22Rv1 (cell line): ENCODE measurements around the gene NPPC.
"Not testable (repeated sequence)": the region's sequence is repeated elsewhere in the genome, so short reads cannot be mapped to it uniquely, and the experiment has no call there.

Experiments used
- H3K27ac ChIP-seq: fragments of 450-650 bp; 2 replicates; pipeline ENCODE4 v1.5.1; 2017
- ZFX ChIP-seq: fragments of 450-650 bp; IDR thresholded peaks from 2 replicates; pipeline ENCODE4 v1.6.1; 2017; ENCODE audit warnings: antibody characterized with exemption, borderline replicate concordance
- TF ChIP-seq, protein P1 (sequence below): fragments of 450-650 bp; IDR thresholded peaks from 2 replicates; pipeline ENCODE4 v1.5.1; 2017; ENCODE audit warnings: mild to moderate bottlenecking

The NPPC gene

GRCh38 chr2:231882646-231883045 lies 43.5 kb downstream of the NPPC start:
- TF ChIP-seq, protein P1, sequence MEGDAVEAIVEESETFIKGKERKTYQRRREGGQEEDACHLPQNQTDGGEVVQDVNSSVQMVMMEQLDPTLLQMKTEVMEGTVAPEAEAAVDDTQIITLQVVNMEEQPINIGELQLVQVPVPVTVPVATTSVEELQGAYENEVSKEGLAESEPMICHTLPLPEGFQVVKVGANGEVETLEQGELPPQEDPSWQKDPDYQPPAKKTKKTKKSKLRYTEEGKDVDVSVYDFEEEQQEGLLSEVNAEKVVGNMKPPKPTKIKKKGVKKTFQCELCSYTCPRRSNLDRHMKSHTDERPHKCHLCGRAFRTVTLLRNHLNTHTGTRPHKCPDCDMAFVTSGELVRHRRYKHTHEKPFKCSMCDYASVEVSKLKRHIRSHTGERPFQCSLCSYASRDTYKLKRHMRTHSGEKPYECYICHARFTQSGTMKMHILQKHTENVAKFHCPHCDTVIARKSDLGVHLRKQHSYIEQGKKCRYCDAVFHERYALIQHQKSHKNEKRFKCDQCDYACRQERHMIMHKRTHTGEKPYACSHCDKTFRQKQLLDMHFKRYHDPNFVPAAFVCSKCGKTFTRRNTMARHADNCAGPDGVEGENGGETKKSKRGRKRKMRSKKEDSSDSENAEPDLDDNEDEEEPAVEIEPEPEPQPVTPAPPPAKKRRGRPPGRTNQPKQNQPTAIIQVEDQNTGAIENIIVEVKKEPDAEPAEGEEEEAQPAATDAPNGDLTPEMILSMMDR = no peak
- no peak for TF ChIP-seq ZFX
- no peak overlapping the region for H3K27ac ChIP-seq

DNA sequence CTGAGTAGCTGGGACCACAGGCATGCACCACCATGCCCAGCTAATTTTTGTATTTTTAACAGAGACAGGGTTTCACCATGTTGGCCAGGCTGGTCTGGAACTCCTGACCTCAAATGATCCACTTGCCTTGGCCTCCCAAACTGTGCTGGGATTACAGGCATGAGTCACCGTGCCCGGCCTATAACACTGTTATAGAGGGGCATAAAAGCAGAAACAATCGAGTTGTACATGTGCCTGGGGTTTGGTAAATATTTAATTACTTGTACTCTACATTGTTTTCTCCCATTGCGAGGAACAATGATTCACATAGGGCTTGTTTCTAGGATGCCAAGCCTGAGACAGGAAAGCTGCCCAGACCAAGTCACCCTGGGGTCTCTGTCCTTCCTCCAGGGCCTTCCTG lies 45.8 kb downstream of the NPPC start:
- not testable (repeated sequence) for H3K27ac ChIP-seq

DNA sequence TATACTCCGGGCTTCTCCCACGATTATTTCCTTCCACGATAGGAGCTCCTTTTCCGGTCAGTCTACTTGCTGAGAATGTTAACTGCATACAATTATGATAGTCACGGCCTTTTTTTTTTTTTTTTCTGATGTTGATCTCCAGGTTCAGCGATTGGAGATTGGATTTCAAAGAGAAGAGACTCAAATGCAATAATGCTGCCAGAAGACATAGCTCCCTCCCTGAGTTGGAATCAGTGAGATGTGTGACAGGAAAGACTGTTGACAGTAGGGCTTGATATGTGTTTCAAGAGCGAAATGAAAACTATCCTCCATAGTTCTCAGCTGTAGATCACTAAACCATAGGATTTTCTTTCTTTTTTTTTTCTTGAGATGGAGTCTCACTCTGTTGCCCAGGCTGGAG lies 47.0 kb downstream of the NPPC start:
- no peak overlapping the region for H3K27ac ChIP-seq
- no peak for TF ChIP-seq ZFX
- TF ChIP-seq, protein P1 = no peak

GRCh38 chr2:231877533-231878456 lies 48.4 kb downstream of the NPPC start:
- H3K27ac ChIP-seq = no peak overlapping the region
- TF ChIP-seq, protein P1 = no peak
- TF ChIP-seq ZFX = no peak

- no peak overlapping the region for H3K27ac ChIP-seq
- TF ChIP-seq, protein P1 = no peak
- TF ChIP-seq ZFX = no peak
Observed at GRCh38 chr2:231874944-231875343, 51.3 kb downstream of the NPPC start.
